Right renal pelvis (tissue), 4 donors: ENCODE data around the gene MIER2. TPM values are rescaled to one million over a fixed set of nuclear protein-coding genes. Genes with fewer than 3 reads are reported as not detected.

ENCODE experiments used
- DNase-seq, 4 donors: peaks; one replicate each; pipeline ENCODE4 v3.0.0-alpha.2; 2013; ENCODE audit warnings: low read depth in 4 of 4, low spot score in 3 of 4, missing footprints in 1 of 4
- polyA plus RNA-seq, 4 donors: library from polyadenylated mRNA; unstranded; fragments of 120-200 nt; gene quantifications; one replicate each; pipeline ENCODE4 v1.2.1, GENCODE V29; 2013; ENCODE audit not compliant: insufficient read length in 4 of 4

The MIER2 gene
- polyA plus RNA-seq, 4 donors = 23.6 to 32.8 (median 24.5) TPM

GRCh38 chr19:378706-379105, 34.1 kb upstream of the MIER2 start:
- DNase-seq = no peak

- no peak for DNase-seq
These were observed 33.4 kb upstream of the MIER2 start for GRCh38 chr19:377801-378581.

- no peak for DNase-seq
These were observed 31.5 kb upstream of the MIER2 start for GRCh38 chr19:376111-376470.

- no peak for DNase-seq
These were observed 31.0 kb upstream of the MIER2 start for GRCh38 chr19:375395-376110.

- DNase-seq = no peak
These were observed 30.3 kb upstream of the MIER2 start for GRCh38 chr19:374886-375235.

GRCh38 chr19:374183-374885, 29.7 kb upstream of the MIER2 start:
- DNase-seq = no peak

- DNase-seq = no peak
These were observed 29.0 kb upstream of the MIER2 start for GRCh38 chr19:373391-374182.

GRCh38 chr19:372306-372890, 27.8 kb upstream of the MIER2 start:
- no peak for DNase-seq

GRCh38 chr19:371501-372168, 27.0 kb upstream of the MIER2 start:
- DNase-seq = no peak

GRCh38 chr19:370641-371330, 26.2 kb upstream of the MIER2 start:
- no peak for DNase-seq

- no peak for DNase-seq
These were observed 25.3 kb upstream of the MIER2 start for GRCh38 chr19:369876-370275.

GRCh38 chr19:369256-369655, 24.7 kb upstream of the MIER2 start:
- DNase-seq = no peak

GRCh38 chr19:368630-369024, 24.0 kb upstream of the MIER2 start:
- DNase-seq = no peak

- no peak for DNase-seq
These were observed 23.5 kb upstream of the MIER2 start for GRCh38 chr19:367963-368629.

- no peak for DNase-seq
These were observed 23.0 kb upstream of the MIER2 start for GRCh38 chr19:367561-367960.

GRCh38 chr19:366951-367350, 22.4 kb upstream of the MIER2 start:
- no peak for DNase-seq

- no peak for DNase-seq
These were observed 21.7 kb upstream of the MIER2 start for GRCh38 chr19:366205-366783.

GRCh38 chr19:364496-365287, 20.1 kb upstream of the MIER2 start:
- DNase-seq = no peak
